Activated CD4-positive, alpha-beta T cell treated with anti-CD3 and anti-CD28 coated beads, Interleukin-2, amount 50 U/mL, for 1 hour (primary cell): ENCODE data around the gene SCAMP1.
"Not testable (repeated sequence)": the region's sequence is repeated elsewhere in the genome, so short reads cannot be mapped to it uniquely, and the experiment has no call there.

Experiments used
- DNase-seq: peaks from one replicate; pipeline ENCODE4 v3.0.0-alpha.2; 2020

Gene SCAMP1

DNA sequence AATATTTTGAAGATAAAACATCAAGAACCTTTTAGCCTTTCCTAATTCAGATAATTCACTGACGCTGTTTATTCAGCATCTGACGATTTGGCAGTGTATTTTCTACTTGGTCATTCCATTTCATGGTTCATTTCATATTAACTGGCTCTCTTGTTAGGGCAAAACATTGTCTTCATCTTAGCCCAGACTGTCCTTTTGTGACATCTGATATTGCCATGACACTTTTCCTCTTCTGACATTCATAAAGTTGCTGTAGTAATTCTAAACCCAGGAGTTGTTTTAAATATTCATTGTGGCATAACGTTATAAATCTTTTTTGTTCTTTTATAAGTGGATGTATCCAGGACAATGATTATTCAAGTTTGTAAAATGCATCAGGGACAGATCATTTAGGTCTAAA is 1.8 kb downstream of the SCAMP1 start:
- DNase-seq: no peak

DNA sequence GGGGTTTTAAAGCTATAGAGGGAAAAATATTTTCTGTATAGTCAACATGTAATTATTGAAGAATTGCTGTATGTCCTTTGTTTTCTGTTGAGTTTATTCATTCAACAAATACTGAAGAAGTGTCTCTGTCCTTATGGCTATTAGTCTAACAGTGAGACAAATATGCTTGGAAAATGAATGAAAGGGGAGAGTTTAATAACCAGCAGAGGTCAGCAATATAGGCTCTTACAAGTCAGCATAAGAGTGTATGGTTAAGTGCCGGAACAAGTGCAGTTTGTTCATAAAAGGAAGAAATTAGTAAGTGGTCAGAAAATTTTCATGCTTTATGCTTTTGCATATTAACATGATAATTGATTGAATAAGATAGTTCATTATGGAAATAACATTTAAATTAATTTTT is 3.6 kb downstream of the SCAMP1 start:
- no peak for DNase-seq

DNA sequence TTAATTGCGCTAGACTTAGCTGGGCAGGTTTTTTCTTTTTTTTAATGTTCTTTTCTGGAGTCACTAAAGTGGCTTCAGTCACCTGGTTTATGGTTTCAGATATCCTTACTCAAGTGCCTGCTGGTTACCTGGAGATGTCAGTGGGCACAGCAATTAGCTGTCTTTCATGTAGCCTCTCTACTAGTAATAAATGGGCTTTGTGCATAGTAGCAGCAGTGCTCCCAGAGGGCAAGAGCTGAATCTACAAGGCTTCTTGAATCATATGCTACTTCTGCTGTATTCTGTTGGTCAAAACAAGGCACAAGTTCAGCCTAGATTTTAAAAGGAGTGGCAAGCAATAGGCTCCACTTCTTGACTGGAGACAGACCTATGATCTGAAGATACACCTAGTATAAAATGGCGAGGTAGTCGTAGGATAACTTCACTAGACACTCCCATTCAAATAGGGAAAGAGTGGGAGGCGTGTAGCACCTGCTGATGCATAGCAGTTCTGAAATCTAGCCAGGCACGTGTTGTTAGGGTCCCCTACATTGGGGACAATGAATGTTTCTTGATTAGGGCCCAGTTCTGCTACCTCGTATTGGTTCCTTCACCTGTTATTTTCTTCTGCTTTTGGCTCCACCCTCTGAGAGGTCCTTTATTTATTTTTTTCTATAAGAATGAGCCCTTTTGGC is 7.0 kb downstream of the SCAMP1 start:
- DNase-seq: no peak

DNA sequence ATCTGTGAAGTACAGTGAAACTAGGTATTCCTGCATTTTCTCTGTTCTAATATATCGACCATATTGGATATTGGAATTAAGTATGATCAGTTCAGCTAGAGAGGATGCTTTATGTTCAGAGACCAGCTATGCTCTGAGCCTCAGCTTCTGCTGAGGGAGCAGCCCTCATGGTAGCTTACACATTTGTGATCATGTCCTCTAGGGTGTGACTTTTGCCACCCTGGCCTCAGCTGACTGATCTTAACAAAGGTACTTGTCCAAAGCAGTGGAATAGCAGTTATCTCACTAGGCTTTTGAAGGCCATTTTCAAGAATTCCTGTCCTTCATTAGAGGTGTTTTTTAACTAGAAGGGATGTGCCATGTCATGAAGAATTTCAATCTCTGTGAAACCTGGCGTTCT is 9.3 kb downstream of the SCAMP1 start:
- no peak for DNase-seq

DNA sequence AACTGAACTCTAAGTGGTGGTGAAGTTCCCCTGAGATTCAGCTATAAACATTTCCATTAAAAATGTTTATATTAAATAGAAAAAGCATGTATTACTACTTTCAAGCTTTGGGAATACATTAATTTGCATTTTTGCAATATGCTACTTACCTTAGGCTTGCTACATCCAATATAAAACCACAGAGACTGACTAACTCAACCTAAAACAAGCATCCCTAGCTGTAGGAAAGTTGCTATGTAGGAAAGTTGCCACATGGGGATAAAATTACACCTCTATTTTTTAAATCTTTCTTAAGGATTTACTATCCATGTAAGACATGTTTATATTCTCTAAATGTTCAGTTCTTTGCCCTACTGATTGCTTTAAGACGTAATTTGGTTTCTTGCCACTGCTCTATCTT is 12.8 kb downstream of the SCAMP1 start:
- no peak for DNase-seq

DNA sequence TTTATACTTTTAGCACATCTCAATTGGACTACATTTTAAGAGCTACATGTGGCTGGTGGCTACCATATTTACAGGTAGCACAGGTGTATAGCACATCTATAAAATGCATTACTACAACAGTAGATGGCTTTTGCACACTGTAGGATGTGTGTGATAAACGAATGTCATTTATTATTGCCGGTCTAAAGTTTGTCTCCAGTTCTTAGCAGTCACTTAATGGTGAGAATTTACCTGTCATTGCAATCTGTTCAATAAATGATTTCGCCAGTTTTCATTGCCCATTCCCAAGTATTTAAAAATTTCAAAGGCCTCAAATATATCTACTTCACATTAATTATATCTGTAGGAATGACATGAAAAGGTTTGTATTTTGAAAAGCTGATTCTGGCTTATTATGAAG is 15.9 kb downstream of the SCAMP1 start:
- no peak for DNase-seq

DNA sequence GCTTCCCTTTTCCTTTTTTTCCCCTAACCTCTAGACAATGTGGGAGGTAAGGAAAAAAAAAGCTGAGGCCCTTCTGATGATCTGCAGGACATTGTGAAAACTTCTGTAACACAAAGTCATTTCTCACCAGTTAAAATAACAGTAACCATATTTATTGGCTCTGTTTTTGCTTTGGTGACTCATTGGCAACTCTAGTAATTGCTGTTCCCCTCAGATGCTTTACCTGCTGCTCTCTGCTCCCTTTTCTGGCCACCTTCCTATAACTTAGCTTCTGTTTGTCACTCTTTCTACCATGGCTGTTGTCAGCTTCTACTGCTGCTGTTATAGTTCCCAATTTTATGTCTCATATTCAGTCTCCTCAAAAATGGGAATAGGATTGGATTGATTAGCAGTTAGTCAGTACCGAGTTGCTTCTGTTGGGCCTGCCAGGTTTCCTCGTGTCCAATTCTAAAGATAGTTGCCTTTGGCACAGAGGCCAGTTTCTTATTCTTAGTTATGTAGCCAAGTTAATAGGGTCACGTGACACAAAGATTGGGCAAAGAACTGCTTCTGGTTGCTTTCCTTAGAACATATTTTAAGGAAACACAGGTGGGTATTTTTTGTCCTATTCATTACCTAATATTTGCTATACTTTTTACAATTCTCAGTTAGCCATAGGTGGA is 16.8 kb downstream of the SCAMP1 start:
- no peak for DNase-seq

DNA sequence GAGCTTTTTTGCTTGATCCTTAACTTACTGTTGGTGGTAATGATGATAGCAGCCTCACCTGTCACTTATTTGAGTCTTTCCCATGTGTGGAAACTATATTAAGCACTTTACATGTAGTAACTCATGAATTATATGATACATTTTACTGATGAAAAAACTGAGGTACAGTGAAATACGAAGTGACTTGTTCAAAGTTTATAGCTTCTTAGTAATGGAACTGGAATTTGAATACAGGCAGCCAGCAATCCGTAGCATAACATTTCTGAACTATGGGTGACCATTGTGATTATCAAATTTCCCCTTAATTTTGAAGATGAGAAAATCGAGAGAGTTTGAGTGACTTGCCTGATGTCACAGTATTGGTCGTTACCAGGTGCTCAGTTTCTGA is 17.3 kb downstream of the SCAMP1 start:
- no peak for DNase-seq

DNA sequence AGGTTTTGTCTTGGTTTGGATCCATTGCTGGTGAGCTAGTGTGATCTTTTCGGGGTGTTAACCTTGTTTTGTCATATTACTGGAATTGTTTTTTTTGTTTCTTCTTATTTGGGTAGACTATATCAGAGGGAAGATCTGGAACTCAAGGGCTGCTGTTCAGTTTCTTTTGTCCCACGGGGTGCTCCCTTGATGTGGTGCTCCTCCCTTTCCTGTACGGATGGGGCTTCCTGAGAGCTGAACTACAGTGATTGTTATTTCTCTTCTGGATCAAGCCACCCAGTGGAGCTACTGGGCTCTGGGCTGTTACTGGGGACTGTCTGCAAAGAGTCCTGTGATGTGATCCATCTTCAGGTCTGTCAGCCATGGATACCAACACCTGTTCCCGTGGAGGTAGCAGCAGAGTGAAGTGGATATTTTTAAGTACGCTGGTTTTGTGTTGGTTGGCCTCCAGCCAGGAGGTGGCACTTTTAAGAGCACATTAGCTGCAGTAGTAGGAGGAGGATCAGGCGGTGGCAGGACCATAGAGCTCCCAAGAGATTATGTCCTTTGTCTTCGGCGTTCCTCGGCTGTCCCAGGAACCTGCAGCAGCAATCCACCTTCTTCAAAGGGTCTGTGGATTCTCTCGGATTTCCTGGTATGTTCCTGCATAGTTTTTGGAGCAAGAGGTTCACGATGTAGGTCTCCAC is 27.2 kb downstream of the SCAMP1 start:
- no peak for DNase-seq

DNA sequence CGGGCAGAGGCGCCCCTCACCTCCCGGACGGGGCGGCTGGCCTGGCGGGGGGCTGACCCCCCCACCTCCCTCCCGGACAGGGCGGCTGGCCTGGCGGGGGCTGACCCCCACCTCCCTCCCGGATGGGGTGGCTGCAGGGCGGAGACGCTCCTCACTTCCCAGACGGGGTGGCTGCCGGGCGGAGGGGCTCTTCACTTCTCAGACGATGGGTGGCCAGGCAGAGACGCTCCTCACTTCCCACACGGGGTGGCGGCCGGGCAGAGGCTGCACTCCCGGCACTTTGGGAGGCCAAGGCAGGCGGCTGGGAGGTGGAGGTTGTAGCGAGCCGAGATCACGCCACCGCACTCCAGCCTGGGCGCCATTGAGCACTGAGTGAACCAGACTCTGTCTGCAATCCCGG is 30.9 kb downstream of the SCAMP1 start:
- DNase-seq: not testable (repeated sequence)

DNA sequence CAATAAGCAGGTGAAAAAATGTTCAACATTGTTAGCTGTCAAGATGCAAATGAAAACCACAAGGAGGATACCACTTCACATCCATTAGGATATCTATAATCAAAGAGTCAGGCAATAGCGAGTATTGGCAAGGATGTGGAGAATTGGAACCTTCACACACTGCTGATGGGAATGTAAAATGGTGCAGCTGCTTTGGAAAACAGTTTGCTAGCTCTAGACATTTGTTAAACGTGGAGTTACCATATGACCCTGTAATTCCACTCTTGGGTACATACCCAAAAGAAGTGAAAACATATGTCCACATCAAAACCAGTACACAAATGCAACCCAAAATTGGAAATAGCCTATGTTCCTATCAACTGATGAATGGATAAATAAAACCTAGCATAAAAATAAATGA is 37.4 kb downstream of the SCAMP1 start:
- DNase-seq: no peak

DNA sequence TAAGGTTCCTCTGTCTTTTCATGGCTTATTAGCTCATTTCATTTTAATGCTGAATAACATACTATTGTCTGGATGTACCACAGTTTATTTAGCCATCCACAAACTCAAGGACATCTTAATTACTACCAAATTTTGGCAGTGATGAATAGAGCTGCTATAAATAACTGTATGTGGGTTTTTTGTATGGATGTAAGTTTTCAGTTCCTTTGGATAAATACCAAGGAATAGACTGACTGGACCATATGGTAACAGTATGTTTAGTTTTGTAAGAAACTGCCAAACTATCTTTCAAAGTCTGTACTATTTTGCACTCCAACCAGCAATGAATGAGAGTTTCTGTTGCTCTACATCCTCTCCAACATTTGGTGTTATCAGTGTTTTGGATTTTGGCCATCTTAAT is 38.7 kb downstream of the SCAMP1 start:
- DNase-seq: no peak

DNA sequence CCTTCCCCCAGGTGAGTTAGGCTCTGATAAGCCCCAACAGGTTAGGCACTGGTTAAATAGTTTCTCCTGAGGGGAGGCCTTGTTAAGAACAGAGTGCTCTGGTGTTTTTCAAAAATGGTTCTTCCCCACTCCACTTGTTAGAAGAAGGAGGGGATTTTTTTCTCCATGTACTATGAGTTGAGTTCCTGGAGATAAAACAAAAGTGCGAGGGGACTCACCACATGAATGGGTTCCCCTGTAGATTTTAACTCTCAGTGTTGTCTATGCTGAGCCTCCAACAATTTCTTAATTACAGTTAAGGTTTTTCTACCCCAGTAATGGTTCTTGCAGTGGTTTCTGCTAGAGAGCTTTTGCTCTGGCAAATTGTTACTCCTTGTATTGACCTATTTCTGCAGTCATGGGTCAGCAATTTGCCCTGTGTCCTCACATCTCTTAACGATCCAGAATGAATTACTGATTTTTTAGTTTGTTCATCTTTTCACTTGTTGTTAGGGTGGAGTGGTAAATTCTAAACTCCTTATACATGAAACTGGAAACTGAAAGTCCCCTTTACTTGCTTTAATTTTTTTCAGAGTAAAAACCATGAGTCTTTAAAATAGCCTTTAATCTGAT is 44.4 kb downstream of the SCAMP1 start:
- DNase-seq: no peak

DNA sequence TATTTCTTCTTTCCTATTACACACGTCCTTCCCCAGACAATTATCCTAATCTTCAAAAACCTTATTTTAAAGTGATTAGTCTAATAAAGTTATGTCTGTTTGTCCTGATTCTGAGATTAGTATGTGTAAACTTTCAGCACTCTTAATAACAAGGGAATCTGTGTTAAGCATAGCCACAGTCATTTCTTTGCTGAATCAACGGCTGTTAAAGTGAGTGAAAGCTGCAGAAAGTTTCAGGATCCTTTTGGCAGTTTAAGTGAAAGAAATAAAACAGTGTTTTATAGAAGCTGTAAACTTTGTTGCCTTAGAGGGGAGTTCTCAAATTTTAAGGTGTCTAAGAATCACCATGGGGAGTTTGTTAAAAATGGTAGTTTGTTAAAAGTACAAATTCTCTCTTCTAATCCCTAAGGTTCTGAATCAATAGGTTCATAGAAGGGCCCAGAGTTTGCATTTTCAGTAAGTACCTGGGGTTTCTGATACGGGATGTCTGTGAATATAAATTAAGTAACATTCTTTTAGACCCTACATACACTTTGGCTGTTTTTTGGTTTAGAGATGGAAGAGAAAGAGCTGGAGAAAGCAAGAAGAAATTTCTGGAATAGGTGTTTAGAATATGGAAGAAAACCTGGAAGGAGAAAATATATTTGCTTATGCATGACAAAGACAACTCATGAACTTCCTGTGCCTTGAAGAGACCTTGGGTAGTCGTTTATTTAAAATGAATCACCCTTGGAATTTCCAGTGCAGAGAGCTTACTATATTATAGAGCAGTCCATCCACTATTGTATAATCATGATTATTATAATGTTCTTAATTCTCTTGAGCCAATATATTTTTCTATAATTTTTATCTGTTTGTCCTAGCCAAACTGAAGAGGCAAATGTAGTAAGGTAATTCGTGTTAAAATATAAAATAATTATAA is 45.7 kb downstream of the SCAMP1 start:
- DNase-seq: no peak

DNA sequence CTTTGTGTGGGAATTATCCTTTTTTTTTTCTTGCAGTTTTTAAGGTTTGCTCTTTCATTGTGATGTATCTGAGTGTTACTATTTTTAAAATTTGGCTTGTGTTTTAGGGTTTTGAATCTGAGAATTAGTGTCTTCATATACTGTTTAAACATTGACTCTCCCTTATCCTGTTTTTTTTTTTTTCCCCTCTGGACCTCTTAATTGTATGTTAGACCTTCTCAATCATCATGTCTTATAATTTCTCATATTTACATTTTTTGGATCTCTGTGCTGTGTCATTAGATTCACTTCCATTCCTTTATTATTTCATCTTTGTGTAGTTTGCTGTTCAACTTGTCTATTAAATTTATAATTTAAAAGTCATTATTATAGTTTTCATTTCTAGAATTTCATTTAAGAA is 47.0 kb downstream of the SCAMP1 start:
- no peak for DNase-seq

DNA sequence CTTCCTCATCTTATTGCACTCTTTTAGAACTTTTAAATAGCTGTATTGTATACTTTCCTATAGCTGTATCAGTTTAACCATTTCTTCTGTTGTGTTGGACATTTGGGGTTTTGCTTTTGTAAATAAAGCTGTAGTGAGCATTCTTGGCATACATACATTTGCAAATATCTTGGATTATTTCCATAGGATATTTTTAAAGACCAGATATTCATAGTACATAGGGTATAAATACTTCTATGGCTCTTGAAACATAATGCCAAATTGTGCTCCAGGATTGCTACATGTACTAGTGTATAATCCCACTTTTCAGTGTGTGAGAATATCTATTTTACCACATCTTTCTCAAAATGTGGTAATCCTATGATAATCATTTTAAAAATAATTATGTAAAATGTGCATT is 51.2 kb downstream of the SCAMP1 start:
- DNase-seq: no peak

DNA sequence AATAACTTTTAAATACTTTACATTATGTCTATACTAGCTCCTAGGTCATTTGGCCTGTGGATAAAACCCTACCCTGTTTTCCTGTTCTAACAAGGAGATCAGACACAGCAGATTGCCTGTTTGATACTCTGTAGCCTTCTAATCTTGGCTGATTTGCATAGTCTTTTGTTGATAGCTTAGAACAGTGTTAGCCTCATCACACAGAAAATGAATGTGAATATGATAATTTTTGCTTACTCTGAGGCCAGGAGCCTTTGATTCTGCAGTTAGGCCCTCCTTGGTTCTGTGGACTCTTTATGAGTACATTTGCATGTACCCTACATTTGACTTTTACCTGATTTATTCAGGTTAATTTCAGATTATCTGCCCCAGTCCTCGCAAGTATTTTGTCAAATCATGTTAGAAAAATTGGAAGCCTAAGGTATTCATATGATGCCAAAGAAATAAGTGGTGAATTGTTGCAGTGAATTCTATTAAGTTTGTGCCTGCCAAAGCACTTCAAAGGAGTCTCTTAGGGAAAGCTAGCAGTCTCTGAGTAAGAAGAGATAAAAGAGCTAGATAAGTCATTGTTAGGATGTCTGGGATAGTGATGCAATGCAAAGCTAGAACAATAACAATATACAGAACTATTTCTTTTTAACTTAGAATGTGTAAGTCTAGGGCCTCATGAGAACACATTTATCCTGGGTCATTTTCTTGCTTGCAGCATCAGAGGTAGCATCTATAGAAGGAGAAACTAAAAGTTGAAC is 56.4 kb downstream of the SCAMP1 start:
- DNase-seq: no peak

DNA sequence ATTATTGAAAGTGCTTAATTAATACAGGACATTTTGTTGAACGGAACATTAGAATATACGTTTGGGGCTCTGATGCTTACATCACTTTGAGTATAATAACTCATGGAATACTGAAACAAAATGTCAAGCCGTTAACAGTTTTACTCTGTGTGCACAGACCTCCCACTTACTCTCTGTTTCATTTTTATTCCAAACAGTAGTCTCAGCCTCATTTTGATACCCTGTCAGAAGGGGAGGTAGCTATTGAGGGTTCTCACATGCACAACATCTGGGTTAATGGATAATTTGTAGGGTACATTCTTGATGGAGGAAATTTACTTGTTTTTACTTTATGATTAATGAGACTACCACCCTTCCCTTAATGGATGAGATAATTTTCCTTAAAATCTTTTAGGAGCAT is 59.0 kb downstream of the SCAMP1 start:
- no peak for DNase-seq

DNA sequence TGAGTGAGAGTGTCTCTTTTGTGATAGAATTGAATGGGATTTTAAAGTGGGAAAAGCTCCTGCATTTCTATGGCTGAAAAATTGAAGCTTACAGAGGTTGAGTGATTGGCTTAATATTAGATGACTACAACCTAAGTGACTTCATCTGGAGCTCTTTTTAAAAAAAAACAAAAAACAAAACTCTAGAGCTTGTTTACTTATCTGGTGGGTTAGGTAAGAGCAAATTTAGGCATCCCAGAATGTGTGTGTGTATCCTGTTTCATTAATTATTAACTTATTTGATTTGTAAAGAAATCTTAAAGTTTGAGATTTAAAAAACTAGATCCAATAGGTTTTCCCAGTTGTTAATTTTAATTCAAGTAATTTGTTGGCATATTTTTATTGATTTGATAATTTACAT is 60.1 kb downstream of the SCAMP1 start:
- no peak for DNase-seq

DNA sequence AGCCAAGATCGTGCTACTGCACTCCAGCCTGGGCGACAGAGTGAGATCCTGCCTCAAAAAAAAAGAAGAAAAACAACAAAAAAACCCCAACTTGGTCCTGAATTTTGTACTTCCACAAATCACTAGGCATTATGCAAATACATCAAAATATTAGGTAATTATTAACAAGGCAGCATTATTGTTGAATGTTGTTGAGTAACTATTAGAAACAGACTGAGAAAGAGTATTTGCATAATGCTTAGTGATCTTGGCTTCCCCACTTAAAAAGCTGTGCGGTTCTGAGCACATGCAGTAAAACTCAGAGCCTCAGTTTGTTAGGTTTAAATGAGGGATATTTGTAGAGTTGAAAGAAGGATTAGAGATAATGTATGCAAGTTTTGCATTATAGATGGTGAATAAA is 64.2 kb downstream of the SCAMP1 start:
- no peak for DNase-seq

DNA sequence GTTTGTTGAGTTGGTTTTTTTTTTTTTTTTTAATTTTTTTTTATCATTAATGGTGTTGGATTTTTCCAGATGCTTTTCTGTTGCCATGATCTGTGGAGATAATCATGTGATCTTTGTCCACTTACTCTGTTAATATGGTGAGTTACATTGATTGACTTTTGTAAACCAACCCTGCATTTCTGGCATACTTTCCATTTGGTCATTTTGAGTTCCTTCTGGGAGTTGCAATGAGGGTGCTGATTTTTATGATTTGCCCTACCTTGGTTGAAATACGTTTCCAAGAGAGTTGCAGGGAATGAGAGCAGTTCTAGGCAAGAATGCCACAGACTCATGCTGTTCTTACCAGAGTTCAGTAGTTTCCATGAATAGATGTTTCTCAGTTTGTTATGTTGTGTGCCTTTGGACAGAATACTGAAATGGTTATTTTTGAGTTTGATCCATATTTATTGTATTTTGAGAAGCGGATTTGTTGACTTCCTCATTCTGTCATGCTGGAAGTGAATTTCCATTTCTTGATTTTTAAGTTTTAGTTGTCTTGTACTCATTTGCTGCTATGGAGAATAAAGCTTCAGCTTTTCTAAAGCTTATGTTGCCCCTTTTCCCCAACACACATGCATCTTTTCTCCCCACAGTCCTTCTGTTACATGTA is 69.0 kb downstream of the SCAMP1 start:
- no peak for DNase-seq

DNA sequence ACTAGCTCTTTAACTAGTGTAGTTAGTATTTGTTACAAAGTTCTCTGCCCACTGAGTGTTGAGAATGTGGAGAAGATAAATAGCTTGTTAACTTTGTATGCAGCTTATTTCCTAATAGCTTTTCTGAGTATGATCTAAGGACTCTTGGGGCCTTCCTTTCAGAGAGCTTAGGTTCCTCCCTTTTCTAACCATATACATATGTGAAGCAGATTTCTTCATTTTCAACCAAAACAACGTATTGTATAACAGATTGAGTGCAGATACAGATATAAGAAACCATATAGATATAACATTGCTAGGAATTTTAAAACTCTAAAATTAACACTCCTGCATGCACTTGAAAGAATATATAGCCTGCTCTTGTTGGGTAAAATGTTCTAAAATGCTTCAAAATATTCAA is 70.4 kb downstream of the SCAMP1 start:
- DNase-seq: no peak
